BJ (cell line): ENCODE measurements around the gene CLSTN2. TPM values are rescaled to one million over a fixed set of nuclear protein-coding genes. Genes with fewer than 3 reads are reported as not detected.

Experiments
- CTCF ChIA-PET: fragments of 350-600 bp; formaldehyde crosslinking; extraction: SDS; loops from one replicate; lab custom pipeline; 2021; ENCODE audit warnings: antibody characterized with exemption, inconsistent platforms; lab: Yijun Ruan, JAX
- POLR2A ChIA-PET: fragments of 300-600 bp; sonication (Branson Sonifier 250); formaldehyde crosslinking; extraction: SDS; loops from one replicate; lab custom pipeline; 2021; ENCODE audit warnings: antibody characterized with exemption; lab: Charles Lee
- DNase-seq: peaks from one replicate; pipeline ENCODE4 v3.0.0-alpha.2; 2011; ENCODE audit warnings: low read depth
- H3K27me3 ChIP-seq: 2 replicates; pipeline ENCODE4 v1.6.0; 2011; ENCODE audit warnings: low read length; ENCODE audit not compliant: control insufficient read depth, insufficient read depth
- H3K36me3 ChIP-seq: 2 replicates; pipeline ENCODE4 v1.5.1; 2011; ENCODE audit warnings: low read length; ENCODE audit not compliant: control insufficient read depth, insufficient read depth
- H3K4me3 ChIP-seq: 2 replicates; pipeline ENCODE4 v1.5.1; 2011; ENCODE audit warnings: low read depth, mild to moderate bottlenecking, control low read depth, low read length
- CTCF ChIP-seq: IDR thresholded peaks from 2 replicates; pipeline ENCODE4 v1.5.1; 2011; ENCODE audit warnings: low read depth, mild to moderate bottlenecking, control low read depth, inconsistent platforms, low read length, moderate library complexity; ENCODE audit not compliant: insufficient read depth
- polyA plus RNA-seq: library from polyadenylated mRNA; depleted of rRNA; stranded (reverse); fragments of >200 nt; gene quantifications from 2 replicates; pipeline ENCODE4 v1.2.3, GENCODE V29; 2011

CLSTN2 gene
- polyA plus RNA-seq, 1 experiment, result 1.8 TPM

- no peak for TF ChIP-seq CTCF
- DNase-seq, result no peak
- POLR2A ChIA-PET, result no interaction called here
- Histone ChIP-seq H3K36me3 (no peaks in the 10 kb centered on the region), H3K4me3 (no peak overlapping the region), H3K27me3 (no peaks in the 10 kb centered on the region)
- CTCF ChIA-PET, result no interaction called here
Measured at GRCh38 chr3:140540262-140540661, 605.3 kb downstream of the CLSTN2 start.

- H3K27me3 ChIP-seq, result no peaks in the 10 kb centered on the region
- POLR2A ChIA-PET, result no interaction called here
- H3K36me3 ChIP-seq, result no peaks in the 10 kb centered on the region
- no peak for TF ChIP-seq CTCF
- DNase-seq, result no peak
- no peak overlapping the region for H3K4me3 ChIP-seq
- CTCF ChIA-PET, result no interaction called here
Measured at GRCh38 chr3:140541975-140542653, 607.1 kb downstream of the CLSTN2 start.

GRCh38 chr3:140545197-140545596 is 610.2 kb downstream of the CLSTN2 start:
- CTCF ChIA-PET, result no interaction called here
- Histone ChIP-seq H3K36me3 (no peaks in the 10 kb centered on the region), H3K4me3 (no peak overlapping the region), H3K27me3 (no peaks in the 10 kb centered on the region)
- POLR2A ChIA-PET, result no interaction called here
- TF ChIP-seq CTCF, result no peak
- DNase-seq, result no peak

GRCh38 chr3:140545756-140546155 is 610.8 kb downstream of the CLSTN2 start:
- Histone ChIP-seq H3K27me3 (no peaks in the 10 kb centered on the region), H3K36me3 (no peaks in the 10 kb centered on the region), H3K4me3 (no peak overlapping the region)
- no peak for TF ChIP-seq CTCF
- ChIA-PET POLR2A (no interaction called here), CTCF (no interaction called here)
- peak; percentile 4 for DNase-seq

- DNase-seq, result no peak
- no peaks in the 10 kb centered on the region for H3K36me3 ChIP-seq
- H3K4me3 ChIP-seq, result no peak overlapping the region
- ChIA-PET CTCF (no interaction called here), POLR2A (no interaction called here)
- no peaks in the 10 kb centered on the region for H3K27me3 ChIP-seq
- no peak for TF ChIP-seq CTCF
Measured at GRCh38 chr3:140546649-140547048, 611.7 kb downstream of the CLSTN2 start.
